GM03348 (cell line): ENCODE measurements around the gene BTBD9.

Experiments
- DNase-seq: peaks from one replicate; pipeline ENCODE4 v3.0.0; 2012; ENCODE audit warnings: low spot score

Gene BTBD9

GRCh38 chr6:38176797-38177751 is 462.7 kb downstream of the BTBD9 start:
- DNase-seq, result no peak

- no peak for DNase-seq
Measured at GRCh38 chr6:38175786-38176185, 463.9 kb downstream of the BTBD9 start.

GRCh38 chr6:38174806-38175495 is 464.8 kb downstream of the BTBD9 start:
- DNase-seq, result no peak

GRCh38 chr6:38174315-38174714 is 465.4 kb downstream of the BTBD9 start:
- DNase-seq, result no peak

- DNase-seq, result no peak
Measured at GRCh38 chr6:38173909-38174308, 465.8 kb downstream of the BTBD9 start.

GRCh38 chr6:38172739-38173410 is 466.9 kb downstream of the BTBD9 start:
- no peak for DNase-seq

- DNase-seq, result no peak
Measured at GRCh38 chr6:38171997-38172738, 467.6 kb downstream of the BTBD9 start.

- DNase-seq, result no peak
Measured at GRCh38 chr6:38170666-38171355, 468.9 kb downstream of the BTBD9 start.

GRCh38 chr6:38169977-38170526 is 469.7 kb downstream of the BTBD9 start:
- DNase-seq, result no peak

- no peak for DNase-seq
Measured at GRCh38 chr6:38169221-38169976, 470.3 kb downstream of the BTBD9 start.

GRCh38 chr6:38168699-38169098 is 471.0 kb downstream of the BTBD9 start:
- no peak for DNase-seq

GRCh38 chr6:38168126-38168525 is 471.6 kb downstream of the BTBD9 start:
- no peak for DNase-seq

GRCh38 chr6:38167598-38167997 is 472.1 kb downstream of the BTBD9 start:
- DNase-seq, result no peak

- DNase-seq, result no peak
Measured at GRCh38 chr6:38166411-38167240, 473.1 kb downstream of the BTBD9 start.

- DNase-seq, result no peak
Measured at GRCh38 chr6:38164671-38165108, 475.0 kb downstream of the BTBD9 start.

- DNase-seq, result no peak
Measured at GRCh38 chr6:38164131-38164481, 475.6 kb downstream of the BTBD9 start.

GRCh38 chr6:38163186-38164130 is 476.3 kb downstream of the BTBD9 start:
- DNase-seq, result no peak

GRCh38 chr6:38162493-38163185 is 477.1 kb downstream of the BTBD9 start:
- no peak for DNase-seq
